HG03558 (cell line): Measurements from ENCODE around the gene ASB11.
"Not testable (repeated sequence)": the region's sequence is repeated elsewhere in the genome, so short reads cannot be mapped to it uniquely, and the experiment has no call there.

Experiments
- ATAC-seq: cut with Tn5 transposase; IDR thresholded peaks from one replicate; pipeline ENCODE4 v1.9.1; 2021; ENCODE audit warnings: moderate number of reproducible peaks; ENCODE audit not compliant: unreplicated experiment; ENCODE audit errors: extremely low read depth

The ASB11 gene

GRCh38 chrX:15310117-15310516 is 5.3 kb downstream of the ASB11 start:
- no peak for ATAC-seq

GRCh38 chrX:15305899-15306298 is 9.5 kb downstream of the ASB11 start:
- ATAC-seq, result not testable (repeated sequence)

GRCh38 chrX:15301924-15302323 is 13.5 kb downstream of the ASB11 start:
- ATAC-seq, result no peak

GRCh38 chrX:15299941-15300851 is 15.2 kb downstream of the ASB11 start:
- no peak for ATAC-seq

- no peak for ATAC-seq
These were observed 16.7 kb downstream of the ASB11 start for GRCh38 chrX:15298780-15299179.

- ATAC-seq, result no peak
These were observed 17.2 kb downstream of the ASB11 start for GRCh38 chrX:15298201-15298600.

- no peak for ATAC-seq
These were observed 22.0 kb downstream of the ASB11 start for GRCh38 chrX:15293451-15293850.

GRCh38 chrX:15292861-15293260 is 22.6 kb downstream of the ASB11 start:
- ATAC-seq, result no peak

GRCh38 chrX:15277604-15278003 is 37.8 kb downstream of the ASB11 start:
- no peak for ATAC-seq

- ATAC-seq, result no peak
These were observed 40.5 kb downstream of the ASB11 start for GRCh38 chrX:15274946-15275345.

- ATAC-seq, result not testable (repeated sequence)
These were observed 42.2 kb downstream of the ASB11 start for GRCh38 chrX:15273275-15273674.

GRCh38 chrX:15271757-15272156 is 43.7 kb downstream of the ASB11 start:
- no peak for ATAC-seq

GRCh38 chrX:15269618-15270521 is 45.6 kb downstream of the ASB11 start, which contains the start of gene ASB9:
TSS of gene ASB9 (minus strand) at chrX:15270083. CDS start at chrX:15269874, 209 bp downstream.
- no peak for ATAC-seq

- no peak for ATAC-seq
These were observed 46.3 kb downstream of the ASB11 start for GRCh38 chrX:15269120-15269519.

GRCh38 chrX:15254852-15255251 is 60.6 kb downstream of the ASB11 start:
- no peak for ATAC-seq

GRCh38 chrX:15245896-15246295 is 69.5 kb downstream of the ASB11 start:
- ATAC-seq, result no peak

- no peak for ATAC-seq
These were observed 71.0 kb downstream of the ASB11 start for GRCh38 chrX:15244421-15244820.

- no peak for ATAC-seq
These were observed 72.4 kb downstream of the ASB11 start for GRCh38 chrX:15242899-15243555.

- no peak for ATAC-seq
These were observed 74.1 kb downstream of the ASB11 start for GRCh38 chrX:15241301-15241700.

- ATAC-seq, result no peak
These were observed 75.0 kb downstream of the ASB11 start for GRCh38 chrX:15240414-15240813.
